Measurements from ENCODE around the gene TCHHL1. TPM values are rescaled to one million over a fixed set of nuclear protein-coding genes. Genes with fewer than 3 reads are reported as not detected.
A peak's percentile ranks its signal among the peaks of the same experiment; 100 is the strongest.
"Not testable (repeated sequence)": the region's sequence is repeated elsewhere in the genome, so short reads cannot be mapped to it uniquely, and the experiment has no call there.

Gene TCHHL1
- total RNA-seq, 4 donors from 2014 or later, result not detected

GRCh38 chr1:152104854-152105253 is 16.0 kb upstream of the TCHHL1 start:
- intact Hi-C loops (cut with DNase I), result no loop called here
- Histone ChIP-seq H3K9me3 (peaks cover 0 to 20% (median 16%) of the 10 kb centered on the region in 4 donors), H3K27me3 (peaks cover 0 to 94% (median 46%) of the 10 kb centered on the region in 4 donors), H3K4me1 (peaks cover 9 to 27% (median 25%) of the 10 kb centered on the region in 4 donors), H3K27ac (replicated peaks in 1 of 4) (no peak overlapping the region), H3K36me3 (no peaks in the 10 kb centered on the region), H3K4me3 (no peak overlapping the region)
- TF ChIP-seq POLR2A (IDR thresholded peaks at IDR 0.05; ENCODE audit: low read depth), result no peak
- TF ChIP-seq CTCF (IDR thresholded peaks at IDR 0.05), result no peak
- no peak for TF ChIP-seq EP300 (IDR thresholded peaks at IDR 0.05)
- TF ChIP-seq POLR2AphosphoS5 (IDR thresholded peaks at IDR 0.05), result no peak
- no peak for DNase-seq (ENCODE audit: extremely low spot score)
- 51% methylated on average over 2 of the region's 2 CpGs for WGBS

GRCh38 chr1:152096931-152097330 is 8.1 kb upstream of the TCHHL1 start:
- intact Hi-C loops (cut with DNase I), result no loop called here
- Histone ChIP-seq H3K4me1 (no peaks in the 10 kb centered on the region), H3K36me3 (no peaks in the 10 kb centered on the region), H3K9me3 (peaks cover 0 to 39% (median 29%) of the 10 kb centered on the region in 4 donors), H3K4me3 (no peak overlapping the region), H3K27ac (replicated peaks in 1 of 4) (no peak overlapping the region), H3K27me3 (peaks cover 0 to 24% (median 0%) of the 10 kb centered on the region in 4 donors)
- DNase-seq (ENCODE audit: extremely low spot score), result no peak
- TF ChIP-seq POLR2AphosphoS5 (IDR thresholded peaks at IDR 0.05), result no peak
- no peak for TF ChIP-seq EP300 (IDR thresholded peaks at IDR 0.05)
- TF ChIP-seq POLR2A (IDR thresholded peaks at IDR 0.05; ENCODE audit: low read depth), result no peak
- TF ChIP-seq CTCF (IDR thresholded peaks at IDR 0.05), result no peak
- WGBS, result 57% methylated on average over 3 of the region's 3 CpGs

- no peak for DNase-seq (ENCODE audit: extremely low spot score)
- TF ChIP-seq CTCF (IDR thresholded peaks at IDR 0.05), result no peak
- TF ChIP-seq POLR2AphosphoS5 (IDR thresholded peaks at IDR 0.05), result no peak
- no peak for TF ChIP-seq EP300 (IDR thresholded peaks at IDR 0.05)
- no peak for TF ChIP-seq POLR2A (IDR thresholded peaks at IDR 0.05; ENCODE audit: low read depth)
- Histone ChIP-seq H3K9me3 (no peaks in the 10 kb centered on the region), H3K36me3 (no peaks in the 10 kb centered on the region), H3K4me1 (no peaks in the 10 kb centered on the region), H3K27ac (replicated peaks in 1 of 4) (no peak overlapping the region), H3K4me3 (no peak overlapping the region), H3K27me3 (peaks cover 0 to 11% (median 0%) of the 10 kb centered on the region in 4 donors)
- intact Hi-C loops (cut with DNase I), result no loop called here
Measured at GRCh38 chr1:152086760-152087159, 2.1 kb downstream of the TCHHL1 start.

GRCh38 chr1:152084853-152085252 is 4.0 kb downstream of the TCHHL1 start:
- 27% methylated on average over 1 of the region's 1 CpG for WGBS
- H3K27me3 ChIP-seq, result peaks cover 0 to 22% (median 0%) of the 10 kb centered on the region in 4 donors
- H3K4me1 ChIP-seq, result no peaks in the 10 kb centered on the region
- no peak overlapping the region for H3K27ac ChIP-seq (replicated peaks in 1 of 4)
- TF ChIP-seq EP300 (IDR thresholded peaks at IDR 0.05) (no peak), POLR2AphosphoS5 (IDR thresholded peaks at IDR 0.05) (no peak), CTCF (IDR thresholded peaks at IDR 0.05) (no peak), POLR2A (IDR thresholded peaks at IDR 0.05; ENCODE audit: low read depth) (no peak)
- no peak overlapping the region for H3K4me3 ChIP-seq
- intact Hi-C loops (cut with DNase I), result no loop called here
- H3K36me3 ChIP-seq, result no peaks in the 10 kb centered on the region
- no peaks in the 10 kb centered on the region for H3K9me3 ChIP-seq
- DNase-seq (ENCODE audit: extremely low spot score), result no peak

GRCh38 chr1:152081026-152081425 is 7.8 kb downstream of the TCHHL1 start:
- WGBS, result 95% methylated on average over 4 of the region's 17 CpGs
- H3K4me3 ChIP-seq; H3K4me1 ChIP-seq; DNase-seq (ENCODE audit: extremely low spot score); H3K27ac ChIP-seq (replicated peaks in 1 of 4); intact Hi-C loops (cut with DNase I); H3K9me3 ChIP-seq; H3K36me3 ChIP-seq: not testable (repeated sequence)
- H3K27me3 ChIP-seq, result peaks cover 0 to 25% (median 0%) of the 10 kb centered on the region in 4 donors

GRCh38 chr1:152080494-152080893 is 8.4 kb downstream of the TCHHL1 start:
- peak; percentile 19 for DNase-seq (ENCODE audit: extremely low spot score)
- H3K4me1 ChIP-seq; intact Hi-C loops (cut with DNase I); H3K36me3 ChIP-seq; H3K4me3 ChIP-seq; H3K27ac ChIP-seq (replicated peaks in 1 of 4); H3K9me3 ChIP-seq: not testable (repeated sequence)
- 84% methylated on average over 10 of the region's 17 CpGs for WGBS
- H3K27me3 ChIP-seq, result peaks cover 0 to 25% (median 0%) of the 10 kb centered on the region in 4 donors

Measured in esophagus muscularis mucosa (tissue), 4 donors.